ENCODE measurements around the gene CARD11.
"Not testable (repeated sequence)": the region's sequence is repeated elsewhere in the genome, so short reads cannot be mapped to it uniquely, and the experiment has no call there.

Gene CARD11

DNA sequence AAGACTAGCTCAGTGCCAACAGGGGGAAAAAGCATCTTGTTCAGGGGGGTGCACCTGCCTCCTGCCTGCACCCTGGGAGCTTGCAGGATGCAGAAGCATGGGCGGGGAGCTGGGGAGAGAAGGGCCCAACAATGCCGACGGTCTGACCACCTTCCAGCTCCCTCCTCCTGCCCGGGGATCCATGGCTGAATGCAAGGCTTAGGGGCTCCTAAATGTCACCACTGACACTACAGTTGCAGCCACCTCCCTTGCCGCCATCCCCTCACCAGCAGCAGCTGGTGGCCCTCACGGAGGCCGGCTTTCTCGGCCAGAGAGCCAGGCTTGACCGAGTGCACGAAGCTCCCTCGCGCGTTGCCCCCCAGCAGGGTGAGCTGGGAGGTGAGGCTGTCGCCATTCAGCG is 120.8 kb downstream of the CARD11 start:
- intact Hi-C loops (cut with DNase I; ENCODE audit: low total_unique reads), result no loop called here
- Histone ChIP-seq H3K36me3 (no peaks in the 10 kb centered on the region), H3K27ac (no peak overlapping the region), H3K27me3 (peaks cover 0 to 17% of the 10 kb centered on the region in 2 donors), H3K9me3 (no peaks in the 10 kb centered on the region), H3K4me1 (peaks cover 0 to 10% (median 6%) of the 10 kb centered on the region in 4 donors), H3K4me3 (no peak overlapping the region)
- TF ChIP-seq, protein P1, sequence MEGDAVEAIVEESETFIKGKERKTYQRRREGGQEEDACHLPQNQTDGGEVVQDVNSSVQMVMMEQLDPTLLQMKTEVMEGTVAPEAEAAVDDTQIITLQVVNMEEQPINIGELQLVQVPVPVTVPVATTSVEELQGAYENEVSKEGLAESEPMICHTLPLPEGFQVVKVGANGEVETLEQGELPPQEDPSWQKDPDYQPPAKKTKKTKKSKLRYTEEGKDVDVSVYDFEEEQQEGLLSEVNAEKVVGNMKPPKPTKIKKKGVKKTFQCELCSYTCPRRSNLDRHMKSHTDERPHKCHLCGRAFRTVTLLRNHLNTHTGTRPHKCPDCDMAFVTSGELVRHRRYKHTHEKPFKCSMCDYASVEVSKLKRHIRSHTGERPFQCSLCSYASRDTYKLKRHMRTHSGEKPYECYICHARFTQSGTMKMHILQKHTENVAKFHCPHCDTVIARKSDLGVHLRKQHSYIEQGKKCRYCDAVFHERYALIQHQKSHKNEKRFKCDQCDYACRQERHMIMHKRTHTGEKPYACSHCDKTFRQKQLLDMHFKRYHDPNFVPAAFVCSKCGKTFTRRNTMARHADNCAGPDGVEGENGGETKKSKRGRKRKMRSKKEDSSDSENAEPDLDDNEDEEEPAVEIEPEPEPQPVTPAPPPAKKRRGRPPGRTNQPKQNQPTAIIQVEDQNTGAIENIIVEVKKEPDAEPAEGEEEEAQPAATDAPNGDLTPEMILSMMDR (IDR thresholded peaks at IDR 0.05), result no peak
- DNase-seq, result no peak

DNA sequence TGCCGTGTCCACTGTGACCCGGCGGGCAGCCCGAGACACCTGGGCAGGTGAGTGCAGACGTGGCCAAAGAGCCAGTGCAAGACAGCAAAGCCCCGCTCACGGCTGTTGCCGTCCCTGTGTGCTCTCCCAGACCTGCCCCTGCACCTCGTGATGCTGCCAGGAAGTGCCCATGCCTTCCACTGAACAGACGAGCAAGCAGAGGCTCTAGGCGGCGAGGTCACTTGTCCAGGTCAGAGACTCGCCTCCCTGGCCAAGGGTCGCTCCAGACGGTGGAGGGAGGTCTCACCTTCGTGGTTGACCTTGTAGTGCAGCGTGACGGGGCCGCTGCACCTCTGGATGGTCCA is 121.3 kb downstream of the CARD11 start:
- H3K4me3 ChIP-seq, result no peak overlapping the region
- H3K27me3 ChIP-seq, result peaks cover 0 to 19% of the 10 kb centered on the region in 2 donors
- H3K9me3 ChIP-seq, result no peaks in the 10 kb centered on the region
- H3K36me3 ChIP-seq, result no peaks in the 10 kb centered on the region
- H3K27ac ChIP-seq, result no peak overlapping the region
- DNase-seq, result no peak
- peaks cover 0 to 10% (median 6%) of the 10 kb centered on the region in 4 donors for H3K4me1 ChIP-seq
- intact Hi-C loops (cut with DNase I; ENCODE audit: low total_unique reads), result no loop called here
- TF ChIP-seq, protein P1 (IDR thresholded peaks at IDR 0.05), result no peak

DNA sequence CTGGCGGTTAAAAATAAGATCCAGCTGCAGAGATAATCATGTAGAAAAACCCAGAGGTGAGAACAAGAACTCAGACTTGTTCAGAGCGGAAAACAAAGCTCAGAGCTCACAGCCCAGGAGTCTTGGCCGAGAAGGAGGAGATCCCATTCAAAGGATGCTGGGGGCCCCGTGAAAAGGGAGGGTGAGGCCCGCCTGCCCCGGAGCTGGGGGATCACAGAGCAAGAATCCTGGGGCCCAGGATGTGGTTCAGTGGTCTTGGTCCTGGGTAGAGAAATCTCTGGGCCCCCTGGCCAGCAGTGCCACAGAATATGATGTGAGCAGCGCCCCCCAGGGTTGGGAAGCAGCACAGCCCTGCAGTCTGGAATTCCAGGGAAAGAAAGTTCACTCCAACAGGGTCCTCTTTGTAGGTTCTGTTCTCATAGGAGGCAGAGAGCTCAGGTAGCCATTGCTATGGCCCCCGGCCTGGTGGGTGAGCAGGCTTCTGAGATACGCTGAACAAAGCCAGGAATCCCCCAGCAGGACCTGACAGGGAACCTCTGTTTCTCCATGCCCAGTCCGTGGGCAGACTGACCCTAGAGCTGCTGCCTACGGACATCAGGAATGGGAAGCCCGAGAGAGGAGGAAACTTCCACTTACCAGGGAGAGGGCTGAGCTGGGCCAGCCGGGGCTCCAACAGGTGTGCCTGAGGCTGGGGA is 121.9 kb downstream of the CARD11 start:
- intact Hi-C loops (cut with DNase I; ENCODE audit: low total_unique reads), result no loop called here

DNA sequence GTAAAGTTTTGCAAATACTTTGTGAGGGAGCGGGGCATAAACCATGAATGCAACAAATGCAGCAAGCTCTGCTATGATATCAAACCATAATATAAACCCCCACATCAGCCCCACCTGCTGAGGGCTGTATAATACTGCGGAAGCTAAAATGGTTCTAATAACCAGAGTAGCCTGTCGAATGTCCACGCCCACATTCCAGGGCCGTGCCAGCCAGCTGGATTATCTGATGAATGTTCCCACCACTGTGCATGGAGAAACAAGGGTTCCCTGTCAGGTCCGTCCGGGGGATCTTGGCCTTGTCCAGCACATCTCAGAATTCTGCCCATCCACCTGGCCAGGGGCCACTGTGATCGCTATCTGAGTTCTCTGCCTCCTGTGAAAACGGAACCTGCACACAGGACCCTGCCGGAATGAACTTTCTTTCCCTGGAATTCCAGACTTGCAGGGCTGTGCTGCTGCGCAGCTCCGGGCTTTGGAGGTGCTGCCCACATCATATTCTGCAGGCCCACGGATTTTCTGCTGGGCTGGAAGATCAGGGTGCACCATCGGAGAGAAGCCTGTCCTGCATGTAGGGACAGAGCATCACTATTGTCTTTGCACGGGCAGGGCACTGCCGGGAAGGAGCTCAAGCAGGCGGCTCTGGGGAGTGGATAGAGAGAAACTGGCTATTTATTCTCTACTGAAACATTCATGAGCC is 122.6 kb downstream of the CARD11 start:
- Histone ChIP-seq H3K4me1 (peaks cover 0 to 10% (median 6%) of the 10 kb centered on the region in 4 donors), H3K27me3 (peaks cover 0 to 23% of the 10 kb centered on the region in 2 donors), H3K36me3 (no peaks in the 10 kb centered on the region), H3K9me3 (no peaks in the 10 kb centered on the region), H3K27ac (no peak overlapping the region), H3K4me3 (peak overlapping the region; percentile 20 to 32)
- intact Hi-C loops (cut with DNase I; ENCODE audit: low total_unique reads), result no loop called here
- TF ChIP-seq, protein P1 (IDR thresholded peaks at IDR 0.05), result no peak
- DNase-seq, result peak in 1 of 2 donors; percentile 54

More for the DNA sequence above, 121.9 kb downstream of the CARD11 start:
- no peak for DNase-seq
- Histone ChIP-seq H3K36me3 (no peaks in the 10 kb centered on the region), H3K4me1 (peaks cover 0 to 10% (median 6%) of the 10 kb centered on the region in 4 donors), H3K27me3 (peaks cover 0 to 23% of the 10 kb centered on the region in 2 donors), H3K4me3 (peak overlapping the region in 1 of 2 donors; percentile 32), H3K27ac (no peak overlapping the region), H3K9me3 (no peaks in the 10 kb centered on the region)
- TF ChIP-seq, protein P1 (IDR thresholded peaks at IDR 0.05), result peak in 1 of 2 experiments; percentile 16

DNA sequence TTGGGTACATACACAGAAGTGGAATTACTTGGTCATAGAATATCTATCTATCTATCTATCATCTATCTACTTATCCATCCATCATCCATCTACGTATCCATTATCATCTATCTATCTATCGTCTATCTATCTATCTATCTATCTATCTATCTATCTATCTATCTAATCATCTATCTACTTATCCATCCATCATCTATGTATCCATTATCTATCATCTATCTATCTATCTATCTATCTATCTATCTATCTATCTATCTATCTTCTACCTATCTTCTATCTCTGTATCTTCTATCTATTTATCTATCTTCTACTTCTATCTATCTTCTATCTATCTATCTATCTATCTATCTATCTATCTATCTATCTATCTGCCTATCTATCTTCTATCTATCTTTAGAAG is 123.2 kb downstream of the CARD11 start:
- H3K9me3 ChIP-seq; H3K27ac ChIP-seq; DNase-seq; H3K36me3 ChIP-seq; intact Hi-C loops (cut with DNase I; ENCODE audit: low total_unique reads); H3K4me3 ChIP-seq: not testable (repeated sequence)
- Histone ChIP-seq H3K27me3 (peaks cover 0 to 25% of the 10 kb centered on the region in 2 donors), H3K4me1 (peaks cover 0 to 10% (median 6%) of the 10 kb centered on the region in 4 donors)

DNA sequence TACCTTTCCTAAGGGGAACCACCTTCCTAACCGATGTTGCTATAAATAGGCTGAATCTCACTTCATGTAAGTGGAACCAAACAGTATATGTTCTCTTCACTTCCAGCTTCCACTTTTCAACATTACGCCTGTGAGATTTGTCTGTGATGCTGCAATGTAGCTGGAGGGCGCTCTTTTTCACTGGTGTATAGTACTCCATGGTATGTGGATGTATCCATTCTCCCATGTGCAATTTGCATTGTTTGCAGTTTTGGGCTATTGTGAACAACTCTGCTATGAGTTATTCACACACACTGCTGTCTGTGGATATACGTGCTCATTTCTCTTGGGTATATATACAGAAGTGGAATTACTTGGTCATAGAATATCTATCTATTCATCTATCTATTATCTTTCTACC is 123.6 kb downstream of the CARD11 start:
- intact Hi-C loops (cut with DNase I; ENCODE audit: low total_unique reads), result no loop called here
- no peak overlapping the region for H3K4me3 ChIP-seq
- H3K4me1 ChIP-seq, result peaks cover 0 to 10% (median 6%) of the 10 kb centered on the region in 4 donors
- H3K36me3 ChIP-seq, result no peaks in the 10 kb centered on the region
- DNase-seq, result no peak
- no peak overlapping the region for H3K27ac ChIP-seq
- H3K27me3 ChIP-seq, result peaks cover 0 to 30% of the 10 kb centered on the region in 2 donors
- H3K9me3 ChIP-seq, result no peaks in the 10 kb centered on the region
- TF ChIP-seq, protein P1 (IDR thresholded peaks at IDR 0.05), result no peak
